Endodermal cell (in vitro differentiated cells): ENCODE data around the gene SSBP4. TPM values are rescaled to one million over a fixed set of nuclear protein-coding genes. Genes with fewer than 3 reads are reported as not detected.
A peak's percentile ranks its signal among the peaks of the same experiment; 100 is the strongest.

Experiments
- DNase-seq: peaks from one replicate; pipeline ENCODE4 v3.0.0-alpha.2; 2017
- H3K27ac ChIP-seq: 2 replicates; pipeline ENCODE4 v1.5.1; 2013; ENCODE audit warnings: mild to moderate bottlenecking, low read depth, low read length, moderate library complexity
- H3K27me3 ChIP-seq: 2 replicates; pipeline ENCODE4 v1.6.1; 2013; ENCODE audit warnings: mild to moderate bottlenecking, low read length, moderate library complexity; ENCODE audit not compliant: insufficient read depth, control insufficient read depth, poor library complexity, severe bottlenecking
- H3K36me3 ChIP-seq: 2 replicates; pipeline ENCODE4 v1.7.0; 2013; ENCODE audit warnings: mild to moderate bottlenecking, low read length, moderate library complexity; ENCODE audit not compliant: control insufficient read depth, insufficient read depth
- H3K4me1 ChIP-seq: one replicate; pipeline ENCODE4 v1.7.0; 2013; ENCODE audit warnings: low read length; ENCODE audit not compliant: control insufficient read depth, insufficient read depth
- H3K4me3 ChIP-seq: 2 replicates; pipeline ENCODE4 v1.5.1; 2013; ENCODE audit warnings: mild to moderate bottlenecking, low read length, moderate library complexity
- H3K9ac ChIP-seq: 2 replicates; pipeline ENCODE4 v1.6.1; 2013; ENCODE audit warnings: mild to moderate bottlenecking, low read length, moderate library complexity; ENCODE audit not compliant: poor library complexity, severe bottlenecking; ENCODE audit errors: extremely low read depth
- H3K9me3 ChIP-seq: 2 replicates; pipeline ENCODE4 v1.6.1; 2013; ENCODE audit warnings: mild to moderate bottlenecking, low read length, moderate library complexity; ENCODE audit not compliant: control insufficient read depth
- H3K27ac Mint-ChIP-seq: 2 replicates; pipeline ENCODE4 v1.8.0; 2020; ENCODE audit warnings: mixed read lengths
- H3K27me3 Mint-ChIP-seq: 2 replicates; pipeline ENCODE4 v1.8.0; 2021; ENCODE audit warnings: mild to moderate bottlenecking, mixed read lengths; ENCODE audit not compliant: insufficient read depth
- H3K36me3 Mint-ChIP-seq: 2 replicates; pipeline ENCODE4 v1.8.0; 2020; ENCODE audit warnings: low read depth, mixed read lengths
- H3K4me1 Mint-ChIP-seq: 2 replicates; pipeline ENCODE4 v1.8.0; 2020; ENCODE audit warnings: mixed read lengths
- H3K4me3 Mint-ChIP-seq: 2 replicates; pipeline ENCODE4 v1.8.0; 2020; ENCODE audit warnings: mild to moderate bottlenecking, moderate library complexity, mixed read lengths
- H3K9me3 Mint-ChIP-seq: 2 replicates; pipeline ENCODE4 v1.8.0; 2020; ENCODE audit warnings: mild to moderate bottlenecking, mixed read lengths
- WGBS, 2 experiments: methylation state at CpG; one replicate each; pipeline versions ENCODE4 v1.1.5 to v1.1.7; 2013; ENCODE audit warnings: missing lambda C conversion rate in 2 of 2, mixed read lengths in 1 of 2; ENCODE audit not compliant: insufficient coverage in 1 of 2, insufficient read length in 1 of 2; 5-methylcytosine and 5-hydroxymethylcytosine counted together
- total RNA-seq, 2 donors: library from RNA; stranded (reverse); fragmentation: NEBNext Ultra II Directional in 1 of 2; extraction: Animal tissue kit (Norgen Biotek cat#: 25700) in 1 of 2; gene quantifications; 2 replicates in 1 of 2; 3 replicates in 1 of 2; pipeline ENCODE4 v1.2.1, GENCODE V29; 2021
- TF ChIP-seq, protein P1 (sequence below): fragments of 200-600 bp; sonication (generic); conservative IDR thresholded peaks from 2 replicates; pipeline ENCODE4 v1.5.0; 2021; ENCODE audit warnings: antibody characterized with exemption, mild to moderate bottlenecking

The SSBP4 gene
- total RNA-seq, 2 donors from 2014 or later, result 35.9 to 43.5 TPM

DNA sequence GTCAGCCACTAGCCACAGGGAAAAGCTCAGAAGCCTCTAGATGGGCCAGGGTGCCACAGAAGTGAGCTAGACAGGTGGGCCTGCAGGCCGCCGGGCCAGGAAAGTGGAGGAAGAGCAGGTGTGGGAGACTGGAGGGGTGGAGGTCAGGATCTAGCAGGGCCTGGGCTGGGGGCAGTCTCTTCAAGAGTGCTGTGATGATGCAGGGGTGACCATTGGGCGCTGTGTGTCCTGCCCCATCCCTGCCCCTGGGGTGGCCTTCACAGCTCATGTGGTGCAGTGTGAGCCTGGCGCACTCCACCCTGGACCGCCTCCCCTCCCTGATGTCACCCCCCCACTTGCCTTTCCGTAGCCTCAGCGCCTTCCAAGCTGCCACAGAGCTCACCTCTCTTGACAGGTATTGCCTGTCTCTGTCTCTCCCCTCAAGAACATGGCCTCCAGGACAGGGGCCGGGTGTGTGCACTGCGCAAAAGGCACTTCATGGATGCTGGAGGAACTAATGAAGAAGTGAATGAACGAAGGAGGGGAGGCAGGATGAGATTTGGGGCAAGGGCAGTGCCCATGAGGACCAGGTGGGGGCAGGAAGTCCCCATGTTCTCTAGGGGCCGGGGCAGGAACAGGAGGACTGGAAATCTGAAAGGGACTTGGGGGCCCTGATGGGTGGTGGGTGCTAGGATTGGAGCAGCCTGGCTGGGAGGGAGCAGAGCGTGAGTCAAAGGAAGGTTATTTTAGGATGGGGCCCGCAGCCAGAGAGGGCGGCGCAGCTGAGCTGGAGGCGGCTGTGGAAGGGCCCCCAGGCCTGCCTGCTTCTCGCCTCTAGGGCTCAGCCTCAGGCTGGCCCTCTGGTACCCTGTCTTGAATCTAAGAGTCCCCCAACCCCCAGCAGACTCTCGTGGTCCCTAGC is 6.6 kb downstream of the SSBP4 start:
- Histone ChIP-seq H3K4me3 (no peak overlapping the region), H3K27me3 (no peaks in the 10 kb centered on the region), H3K36me3 (no peaks in the 10 kb centered on the region), H3K27ac (no peak overlapping the region), H3K9ac (no peak overlapping the region), H3K4me1 (no peaks in the 10 kb centered on the region), H3K9me3 (no peaks in the 10 kb centered on the region)
- DNase-seq, result peak; percentile 49
- Mint-ChIP-seq H3K4me3 (no peak overlapping the region), H3K27ac (no peak overlapping the region), H3K9me3 (no peaks in the 10 kb centered on the region), H3K27me3 (peaks cover 33% of the 10 kb centered on the region), H3K4me1 (peaks cover 9% of the 10 kb centered on the region), H3K36me3 (no peaks in the 10 kb centered on the region)
- TF ChIP-seq, protein P1, sequence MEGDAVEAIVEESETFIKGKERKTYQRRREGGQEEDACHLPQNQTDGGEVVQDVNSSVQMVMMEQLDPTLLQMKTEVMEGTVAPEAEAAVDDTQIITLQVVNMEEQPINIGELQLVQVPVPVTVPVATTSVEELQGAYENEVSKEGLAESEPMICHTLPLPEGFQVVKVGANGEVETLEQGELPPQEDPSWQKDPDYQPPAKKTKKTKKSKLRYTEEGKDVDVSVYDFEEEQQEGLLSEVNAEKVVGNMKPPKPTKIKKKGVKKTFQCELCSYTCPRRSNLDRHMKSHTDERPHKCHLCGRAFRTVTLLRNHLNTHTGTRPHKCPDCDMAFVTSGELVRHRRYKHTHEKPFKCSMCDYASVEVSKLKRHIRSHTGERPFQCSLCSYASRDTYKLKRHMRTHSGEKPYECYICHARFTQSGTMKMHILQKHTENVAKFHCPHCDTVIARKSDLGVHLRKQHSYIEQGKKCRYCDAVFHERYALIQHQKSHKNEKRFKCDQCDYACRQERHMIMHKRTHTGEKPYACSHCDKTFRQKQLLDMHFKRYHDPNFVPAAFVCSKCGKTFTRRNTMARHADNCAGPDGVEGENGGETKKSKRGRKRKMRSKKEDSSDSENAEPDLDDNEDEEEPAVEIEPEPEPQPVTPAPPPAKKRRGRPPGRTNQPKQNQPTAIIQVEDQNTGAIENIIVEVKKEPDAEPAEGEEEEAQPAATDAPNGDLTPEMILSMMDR, result no peak
- WGBS, 2 experiments, result 91 to 97% methylated on average over 10 to 18 of the region's 18 CpGs

GRCh38 chr19:18426416-18426767 is 7.2 kb downstream of the SSBP4 start:
- Mint-ChIP-seq H3K27ac (no peak overlapping the region), H3K9me3 (no peaks in the 10 kb centered on the region), H3K4me3 (no peak overlapping the region), H3K4me1 (peaks cover 9% of the 10 kb centered on the region), H3K27me3 (peaks cover 26% of the 10 kb centered on the region), H3K36me3 (no peaks in the 10 kb centered on the region)
- no peaks in the 10 kb centered on the region for H3K27me3 ChIP-seq
- H3K27ac ChIP-seq, result no peak overlapping the region
- 89 to 100% methylated on average over 1 to 8 of the region's 8 CpGs for WGBS, 2 experiments
- H3K9ac ChIP-seq, result no peak overlapping the region
- TF ChIP-seq, protein P1, result no peak
- DNase-seq, result peak; percentile 47
- no peaks in the 10 kb centered on the region for H3K4me1 ChIP-seq
- no peaks in the 10 kb centered on the region for H3K36me3 ChIP-seq
- no peak overlapping the region for H3K4me3 ChIP-seq
- H3K9me3 ChIP-seq, result no peaks in the 10 kb centered on the region

DNA sequence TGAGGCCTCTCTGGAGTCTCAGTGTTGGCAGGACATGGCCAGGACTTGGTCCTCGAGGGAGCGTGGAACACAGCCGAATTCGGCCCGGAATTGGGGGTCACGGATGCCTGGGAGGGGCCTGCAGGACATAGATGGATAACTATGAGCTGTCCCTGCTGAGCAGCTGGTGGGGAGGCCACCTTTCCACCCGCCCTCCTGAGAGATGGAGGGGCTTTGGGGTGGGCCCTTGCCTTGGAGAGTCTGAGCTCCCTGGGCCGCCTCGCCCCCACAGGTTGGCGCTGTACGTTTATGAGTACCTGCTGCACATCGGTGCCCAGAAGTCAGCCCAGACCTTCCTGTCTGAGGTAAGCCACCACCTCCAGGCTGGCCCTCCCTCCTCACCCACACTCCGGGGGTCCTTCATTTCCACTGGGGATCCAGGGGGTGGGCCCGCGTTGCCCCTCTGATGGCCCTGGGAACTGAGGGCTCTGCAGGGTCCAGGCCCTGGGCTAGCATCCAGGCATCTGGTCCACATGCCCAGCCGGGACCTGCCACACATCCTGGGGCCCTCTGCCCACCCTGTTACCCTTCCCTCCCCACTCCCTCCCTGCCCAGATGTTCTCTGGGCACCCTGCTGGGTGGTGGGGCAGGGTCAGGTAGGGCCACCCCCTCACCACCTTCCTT is 8.0 kb downstream of the SSBP4 start:
- TF ChIP-seq, protein P1, result no peak
- no peaks in the 10 kb centered on the region for H3K9me3 ChIP-seq
- H3K9ac ChIP-seq, result no peak overlapping the region
- H3K36me3 Mint-ChIP-seq, result no peaks in the 10 kb centered on the region
- no peaks in the 10 kb centered on the region for H3K36me3 ChIP-seq
- no peaks in the 10 kb centered on the region for H3K27me3 ChIP-seq
- H3K27ac ChIP-seq, result peak overlapping the region; percentile 94
- peaks cover 18% of the 10 kb centered on the region for H3K27me3 Mint-ChIP-seq
- H3K4me3 Mint-ChIP-seq, result no peak overlapping the region
- H3K4me1 ChIP-seq, result no peaks in the 10 kb centered on the region
- peak; percentile 48 for DNase-seq
- H3K27ac Mint-ChIP-seq, result no peak overlapping the region
- no peak overlapping the region for H3K4me3 ChIP-seq
- H3K9me3 Mint-ChIP-seq, result no peaks in the 10 kb centered on the region
- 89 to 93% methylated on average over 11 to 16 of the region's 16 CpGs for WGBS, 2 experiments
- peaks cover 9% of the 10 kb centered on the region for H3K4me1 Mint-ChIP-seq
